ENCODE results near the gene FKBP5. TPM values are rescaled to one million over a fixed set of nuclear protein-coding genes. Genes with fewer than 3 reads are reported as not detected.

FKBP5 gene
- total RNA-seq, 4 donors from 2014 or later, result 304 to 768 (median 608) TPM

DNA sequence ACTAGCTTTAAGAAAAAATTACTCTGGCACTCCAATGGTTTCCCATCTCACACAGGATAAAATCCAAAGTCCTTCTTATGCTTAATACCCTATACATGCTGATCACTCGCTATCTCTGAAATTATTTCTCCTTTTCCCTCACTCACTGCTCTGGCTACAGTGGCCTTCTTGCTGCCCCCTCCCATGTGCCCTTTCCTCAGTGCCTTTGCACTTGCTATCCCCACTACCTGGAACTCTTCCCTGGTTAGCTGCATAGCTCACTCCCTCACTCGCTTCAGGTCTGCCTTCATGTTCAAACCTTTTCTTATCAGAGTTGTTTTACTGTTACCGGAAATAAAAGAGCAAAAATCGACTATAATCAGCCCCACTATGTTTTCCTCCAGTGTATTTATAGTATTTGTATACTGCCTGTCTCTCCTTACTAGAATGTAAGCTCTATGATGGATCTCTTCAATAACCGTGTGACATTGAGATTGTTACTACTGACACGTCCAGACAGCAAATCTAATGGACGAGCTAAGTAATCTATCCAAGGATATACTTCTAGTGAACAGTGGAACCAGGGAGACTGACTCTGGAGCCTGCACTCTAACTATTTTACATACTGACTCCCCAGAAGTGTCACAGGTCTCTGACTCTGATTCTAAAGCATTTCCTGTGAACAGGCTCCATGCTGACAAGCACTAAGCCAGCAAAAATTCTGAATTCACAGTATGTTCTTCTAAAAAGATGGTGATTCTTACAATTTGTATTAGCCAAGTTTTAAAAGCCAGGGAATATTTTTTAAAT is 25.1 kb downstream of the FKBP5 start:
- Histone ChIP-seq H3K9me3 (no peaks in the 10 kb centered on the region), H3K4me1 (peaks cover 0 to 65% (median 47%) of the 10 kb centered on the region in 4 donors), H3K27ac (peak overlapping the region in 1 of 4 donors; percentile 21), H3K27me3 (no peaks in the 10 kb centered on the region), H3K36me3 (peaks cover 0 to 39% (median 0%) of the 10 kb centered on the region in 3 donors), H3K4me3 (no peak overlapping the region)
- no peak for DNase-seq (ENCODE audit: low spot score in 2 of 2)
- 69 to 80% methylated on average over 7 of the region's 7 CpGs for WGBS, 2 donors
- TF ChIP-seq EP300 (IDR thresholded peaks at IDR 0.05) (no peak), POLR2A (IDR thresholded peaks at IDR 0.05) (no peak)
- TF ChIP-seq, protein P1, sequence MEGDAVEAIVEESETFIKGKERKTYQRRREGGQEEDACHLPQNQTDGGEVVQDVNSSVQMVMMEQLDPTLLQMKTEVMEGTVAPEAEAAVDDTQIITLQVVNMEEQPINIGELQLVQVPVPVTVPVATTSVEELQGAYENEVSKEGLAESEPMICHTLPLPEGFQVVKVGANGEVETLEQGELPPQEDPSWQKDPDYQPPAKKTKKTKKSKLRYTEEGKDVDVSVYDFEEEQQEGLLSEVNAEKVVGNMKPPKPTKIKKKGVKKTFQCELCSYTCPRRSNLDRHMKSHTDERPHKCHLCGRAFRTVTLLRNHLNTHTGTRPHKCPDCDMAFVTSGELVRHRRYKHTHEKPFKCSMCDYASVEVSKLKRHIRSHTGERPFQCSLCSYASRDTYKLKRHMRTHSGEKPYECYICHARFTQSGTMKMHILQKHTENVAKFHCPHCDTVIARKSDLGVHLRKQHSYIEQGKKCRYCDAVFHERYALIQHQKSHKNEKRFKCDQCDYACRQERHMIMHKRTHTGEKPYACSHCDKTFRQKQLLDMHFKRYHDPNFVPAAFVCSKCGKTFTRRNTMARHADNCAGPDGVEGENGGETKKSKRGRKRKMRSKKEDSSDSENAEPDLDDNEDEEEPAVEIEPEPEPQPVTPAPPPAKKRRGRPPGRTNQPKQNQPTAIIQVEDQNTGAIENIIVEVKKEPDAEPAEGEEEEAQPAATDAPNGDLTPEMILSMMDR (IDR thresholded peaks at IDR 0.05), result no peak

DNA sequence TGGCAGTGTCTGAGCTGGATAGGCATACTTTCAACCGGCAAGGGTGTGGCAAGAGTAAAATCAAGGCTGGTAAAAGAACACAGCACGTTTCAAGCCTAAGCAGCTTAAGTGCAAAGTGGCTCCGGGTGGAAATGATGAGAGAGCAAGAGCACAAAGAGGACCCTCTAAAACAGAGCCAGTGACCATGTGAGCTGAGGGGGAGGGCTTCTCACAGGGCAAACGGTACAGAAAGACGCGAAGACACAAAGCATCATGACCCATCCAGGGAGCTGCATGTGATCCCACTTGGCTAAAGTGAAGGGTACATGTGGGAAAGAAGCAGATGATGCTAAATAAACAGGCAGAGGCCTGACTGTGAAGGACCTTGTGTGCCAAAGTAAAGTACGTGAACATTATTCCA is 25.7 kb downstream of the FKBP5 start:
- 29 to 37% methylated on average over 7 of the region's 7 CpGs for WGBS, 2 donors
- Histone ChIP-seq H3K9me3 (no peaks in the 10 kb centered on the region), H3K36me3 (peaks cover 0 to 37% (median 0%) of the 10 kb centered on the region in 3 donors), H3K4me1 (peaks cover 0 to 58% (median 41%) of the 10 kb centered on the region in 4 donors), H3K27me3 (no peaks in the 10 kb centered on the region), H3K4me3 (no peak overlapping the region), H3K27ac (peak overlapping the region in 1 of 4 donors; percentile 21)
- DNase-seq (ENCODE audit: low spot score in 2 of 2), result no peak
- TF ChIP-seq EP300 (IDR thresholded peaks at IDR 0.05), result peak in 1 of 2 donors; percentile 34
- TF ChIP-seq, protein P1 (IDR thresholded peaks at IDR 0.05), result no peak

DNA sequence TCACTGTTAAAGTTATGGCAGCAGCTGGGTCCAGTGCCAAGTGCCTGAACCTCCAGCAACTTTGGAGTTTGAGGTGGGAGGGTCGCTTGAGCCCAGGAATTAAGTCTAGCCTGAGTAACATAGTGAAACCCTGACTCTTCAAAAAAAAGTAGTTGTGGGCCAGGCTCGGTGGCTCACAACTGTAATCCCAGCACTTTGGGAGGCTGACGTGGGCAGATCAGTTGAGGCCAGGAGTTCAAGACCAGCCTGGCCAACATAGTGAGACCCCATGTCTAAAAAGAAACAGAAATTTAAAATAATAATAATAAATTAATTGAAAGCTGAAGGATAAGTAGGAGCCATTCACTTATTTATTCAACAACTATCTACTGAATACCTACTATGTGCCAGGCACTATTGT is 33.8 kb downstream of the FKBP5 start:
- no peak for DNase-seq (ENCODE audit: low spot score in 2 of 2)
- H3K36me3 ChIP-seq, result peaks cover 0 to 35% (median 0%) of the 10 kb centered on the region in 3 donors
- H3K4me3 ChIP-seq, result no peak overlapping the region
- WGBS, 2 donors, result 93 to 95% methylated on average over 3 of the region's 3 CpGs
- no peak overlapping the region for H3K27ac ChIP-seq
- no peak for TF ChIP-seq EP300 (IDR thresholded peaks at IDR 0.05)
- TF ChIP-seq, protein P1 (IDR thresholded peaks at IDR 0.05), result no peak
- no peak for TF ChIP-seq POLR2A (IDR thresholded peaks at IDR 0.05)
- no peaks in the 10 kb centered on the region for H3K27me3 ChIP-seq
- no peaks in the 10 kb centered on the region for H3K9me3 ChIP-seq
- peaks cover 0 to 36% (median 1%) of the 10 kb centered on the region in 4 donors for H3K4me1 ChIP-seq

DNA sequence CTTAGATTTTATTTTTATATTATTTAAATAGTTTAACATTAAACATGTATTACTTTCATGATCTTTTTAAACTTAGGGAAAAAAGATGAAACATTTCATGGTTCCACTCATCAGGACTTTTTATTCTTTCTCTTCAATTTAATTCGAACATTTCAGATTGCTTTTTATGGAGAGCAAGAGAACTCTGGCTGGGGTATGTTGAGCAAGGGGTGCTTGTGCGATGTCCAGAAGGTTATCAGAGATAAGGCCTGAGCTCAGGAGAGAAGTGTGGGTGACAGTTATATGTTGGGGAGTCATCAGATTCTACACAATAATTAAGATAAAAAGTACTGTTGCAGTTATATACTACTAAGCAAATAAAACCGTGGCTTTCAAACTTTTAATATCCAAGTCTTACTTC is 37.5 kb downstream of the FKBP5 start:
- DNase-seq (ENCODE audit: low spot score in 2 of 2), result no peak
- H3K36me3 ChIP-seq, result peaks cover 0 to 42% (median 0%) of the 10 kb centered on the region in 3 donors
- no peak overlapping the region for H3K27ac ChIP-seq
- 86 to 93% methylated on average over 3 of the region's 3 CpGs for WGBS, 2 donors
- H3K27me3 ChIP-seq, result no peaks in the 10 kb centered on the region
- TF ChIP-seq EP300 (IDR thresholded peaks at IDR 0.05), result no peak
- TF ChIP-seq, protein P1 (IDR thresholded peaks at IDR 0.05), result no peak
- no peak for TF ChIP-seq POLR2A (IDR thresholded peaks at IDR 0.05)
- no peak overlapping the region for H3K4me3 ChIP-seq
- no peaks in the 10 kb centered on the region for H3K9me3 ChIP-seq
- peaks cover 0 to 49% (median 0%) of the 10 kb centered on the region in 4 donors for H3K4me1 ChIP-seq

DNA sequence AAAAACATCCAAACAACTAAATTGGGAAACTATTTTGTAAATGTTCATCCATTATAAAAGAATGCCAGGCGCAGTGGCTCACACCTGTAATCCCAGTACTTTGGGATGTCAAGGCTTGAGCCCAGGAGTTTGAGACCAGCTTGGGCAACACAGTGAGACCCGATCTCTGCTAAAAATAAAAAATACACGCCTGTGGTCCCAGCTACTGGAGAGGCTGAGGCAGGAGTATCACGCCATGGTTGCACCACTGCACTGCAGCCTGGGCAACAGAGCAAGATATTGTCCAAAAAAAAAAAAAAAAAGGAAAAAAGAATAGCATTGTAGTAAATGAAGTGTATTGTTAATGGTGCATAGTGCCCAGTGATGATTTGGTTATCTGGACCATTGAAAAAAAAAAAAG is 38.7 kb downstream of the FKBP5 start:
- Histone ChIP-seq H3K4me3 (no peak overlapping the region), H3K36me3 (peaks cover 0 to 49% (median 11%) of the 10 kb centered on the region in 3 donors), H3K4me1 (peaks cover 0 to 56% (median 0%) of the 10 kb centered on the region in 4 donors), H3K27ac (no peak overlapping the region), H3K27me3 (no peaks in the 10 kb centered on the region), H3K9me3 (no peaks in the 10 kb centered on the region)
- TF ChIP-seq, protein P1 (IDR thresholded peaks at IDR 0.05), result no peak
- TF ChIP-seq POLR2A (IDR thresholded peaks at IDR 0.05), result no peak
- TF ChIP-seq EP300 (IDR thresholded peaks at IDR 0.05), result no peak
- no peak for DNase-seq (ENCODE audit: low spot score in 2 of 2)
- 89 to 93% methylated on average over 4 of the region's 4 CpGs for WGBS, 2 donors

Measured in tibial nerve (tissue), 4 donors.